ENCODE results near the gene CUEDC1.

GRCh38 chr17:57811638-57812280, 143.5 kb downstream of the CUEDC1 start:
- TF ChIP-seq POLR2AphosphoS5 (IDR thresholded peaks at IDR 0.05) = no peak
- TF ChIP-seq, protein P1, sequence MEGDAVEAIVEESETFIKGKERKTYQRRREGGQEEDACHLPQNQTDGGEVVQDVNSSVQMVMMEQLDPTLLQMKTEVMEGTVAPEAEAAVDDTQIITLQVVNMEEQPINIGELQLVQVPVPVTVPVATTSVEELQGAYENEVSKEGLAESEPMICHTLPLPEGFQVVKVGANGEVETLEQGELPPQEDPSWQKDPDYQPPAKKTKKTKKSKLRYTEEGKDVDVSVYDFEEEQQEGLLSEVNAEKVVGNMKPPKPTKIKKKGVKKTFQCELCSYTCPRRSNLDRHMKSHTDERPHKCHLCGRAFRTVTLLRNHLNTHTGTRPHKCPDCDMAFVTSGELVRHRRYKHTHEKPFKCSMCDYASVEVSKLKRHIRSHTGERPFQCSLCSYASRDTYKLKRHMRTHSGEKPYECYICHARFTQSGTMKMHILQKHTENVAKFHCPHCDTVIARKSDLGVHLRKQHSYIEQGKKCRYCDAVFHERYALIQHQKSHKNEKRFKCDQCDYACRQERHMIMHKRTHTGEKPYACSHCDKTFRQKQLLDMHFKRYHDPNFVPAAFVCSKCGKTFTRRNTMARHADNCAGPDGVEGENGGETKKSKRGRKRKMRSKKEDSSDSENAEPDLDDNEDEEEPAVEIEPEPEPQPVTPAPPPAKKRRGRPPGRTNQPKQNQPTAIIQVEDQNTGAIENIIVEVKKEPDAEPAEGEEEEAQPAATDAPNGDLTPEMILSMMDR (IDR thresholded peaks at IDR 0.05) = no peak
